Vagina (tissue), 2 donors: ENCODE data around the gene BDKRB1. TPM values are rescaled to one million over a fixed set of nuclear protein-coding genes. Genes with fewer than 3 reads are reported as not detected.

Source experiments
- DNase-seq, 2 donors: peaks; one replicate each; pipeline ENCODE4 v3.0.0-alpha.2; 2017; ENCODE audit errors: extremely low spot score in 2 of 2
- H3K27ac ChIP-seq: fragments of 200-600 bp; sonication (generic); one replicate; pipeline ENCODE4 v1.5.1; 2019
- H3K27me3 ChIP-seq: fragments of 200-600 bp; sonication (generic); one replicate; pipeline ENCODE4 v1.5.1; 2019
- H3K36me3 ChIP-seq, 2 donors: fragments of 200-600 bp; sonication (generic); one replicate each; pipeline ENCODE4 v1.5.1; 2017 to 2019
- H3K4me1 ChIP-seq: fragments of 200-600 bp; sonication (generic); one replicate; pipeline ENCODE4 v1.5.1; 2019
- H3K4me3 ChIP-seq, 2 donors: fragments of 200-600 bp; sonication (generic); 1 replicate in 1 of 2; 2 replicates in 1 of 2; pipeline ENCODE4 v1.5.1; 2016 to 2019
- H3K9me3 ChIP-seq: fragments of 200-600 bp; sonication (generic); one replicate; pipeline ENCODE4 v1.5.1; 2019
- CTCF ChIP-seq, 3 experiments: fragments of 450-650 bp in 2 of 3; fragments of 200-600 bp in 1 of 3; sonication (generic) in 1 of 3; IDR thresholded peaks; one replicate each; pipeline ENCODE4 v1.5.1; 2017 to 2019; ENCODE audit warnings: antibody characterized with exemption in 3 of 3, mild to moderate bottlenecking in 2 of 3, moderate library complexity in 2 of 3
- POLR2A ChIP-seq, 2 donors: fragments of 450-650 bp; IDR thresholded peaks; one replicate each; pipeline ENCODE4 v1.6.1; 2017; ENCODE audit warnings: antibody characterized with exemption in 2 of 2, mild to moderate bottlenecking in 2 of 2, moderate library complexity in 2 of 2
- POLR2AphosphoS5 ChIP-seq, 2 donors: sonication (generic); formaldehyde crosslinking; IDR thresholded peaks; one replicate each; pipeline ENCODE4 v1.9.0; 2017; ENCODE audit warnings: antibody characterized with exemption in 2 of 2, mild to moderate bottlenecking in 2 of 2, low read depth in 1 of 2; ENCODE audit not compliant: insufficient read depth in 1 of 2
- intact Hi-C: fragments of 100-400 bp; cut with DNase I; formaldehyde crosslinking; loops from one replicate; pipeline ENCODE4 v1.15.1; 2023
- total RNA-seq: library from RNA; depleted of rRNA; stranded (reverse); fragments of >200 nt; gene quantifications from one replicate; pipeline ENCODE4 v1.2.3, GENCODE V29; 2016

The BDKRB1 gene
- 2.5 TPM for total RNA-seq

GRCh38 chr14:96255501-96256366, at the start of gene BDKRB1:
TSS of gene BDKRB1 (plus strand) at chr14:96256210. CDS start at chr14:96263683, 7,473 bp downstream.
- no peaks in the 10 kb centered on the region for H3K27me3 ChIP-seq
- no peaks in the 10 kb centered on the region for H3K9me3 ChIP-seq
- TF ChIP-seq CTCF (IDR thresholded peaks at IDR 0.05): no peak
- peak in 1 of 2 donors; percentile 11 for TF ChIP-seq POLR2AphosphoS5 (IDR thresholded peaks at IDR 0.05; ENCODE audit: insufficient read depth in 1 of 2, low read depth in 1 of 2)
- no peak within 1 kb of the TSS for H3K4me3 ChIP-seq
- peak within 1 kb of the TSS; percentile 75 for H3K27ac ChIP-seq
- H3K4me1 ChIP-seq: peaks cover 20% of the 10 kb centered on the region
- no peaks in the 10 kb centered on the region for H3K36me3 ChIP-seq
- intact Hi-C loops: no loop called here
- no peak for DNase-seq

- peaks cover 65% of the 10 kb centered on the region for H3K4me1 ChIP-seq
Observed at GRCh38 chr14:96206461-96206860, 49.5 kb upstream of the BDKRB1 start.

GRCh38 chr14:96207686-96208085, 48.3 kb upstream of the BDKRB1 start:
- intact Hi-C loops: no loop called here
- Histone ChIP-seq H3K27ac (peak overlapping the region; percentile 95), H3K4me1 (peaks cover 68% of the 10 kb centered on the region), H3K4me3 (peak overlapping the region in 1 of 2 donors; percentile 74), H3K27me3 (no peaks in the 10 kb centered on the region), H3K36me3 (peaks cover 0 to 14% of the 10 kb centered on the region in 2 donors), H3K9me3 (no peaks in the 10 kb centered on the region)
- TF ChIP-seq POLR2A (IDR thresholded peaks at IDR 0.05) (no peak), CTCF (IDR thresholded peaks at IDR 0.05) (no peak), POLR2AphosphoS5 (IDR thresholded peaks at IDR 0.05; ENCODE audit: insufficient read depth in 1 of 2, low read depth in 1 of 2) (no peak)
- DNase-seq: no peak

More at GRCh38 chr14:96206461-96206860, 49.5 kb upstream of the BDKRB1 start:
- no peaks in the 10 kb centered on the region for H3K9me3 ChIP-seq
- H3K27ac ChIP-seq: peak overlapping the region; percentile 95
- H3K36me3 ChIP-seq: peaks cover 0 to 9% of the 10 kb centered on the region in 2 donors
- peak overlapping the region; percentile 50 to 74 for H3K4me3 ChIP-seq
- intact Hi-C loops: no loop called here
- peak in 1 of 2 donors; percentile 56 for TF ChIP-seq POLR2AphosphoS5 (IDR thresholded peaks at IDR 0.05; ENCODE audit: insufficient read depth in 1 of 2, low read depth in 1 of 2)
- TF ChIP-seq CTCF (IDR thresholded peaks at IDR 0.05): no peak
- TF ChIP-seq POLR2A (IDR thresholded peaks at IDR 0.05): no peak
- DNase-seq: no peak
- H3K27me3 ChIP-seq: no peaks in the 10 kb centered on the region

- intact Hi-C loops: no loop called here
Observed at GRCh38 chr14:96208739-96209138, 47.3 kb upstream of the BDKRB1 start.

More at GRCh38 chr14:96208739-96209138, 47.3 kb upstream of the BDKRB1 start:
- H3K9me3 ChIP-seq: no peaks in the 10 kb centered on the region
- no peak for DNase-seq
- H3K27me3 ChIP-seq: no peaks in the 10 kb centered on the region
- peaks cover 65% of the 10 kb centered on the region for H3K4me1 ChIP-seq
- peak overlapping the region; percentile 95 for H3K27ac ChIP-seq
- H3K36me3 ChIP-seq: peaks cover 0 to 14% of the 10 kb centered on the region in 2 donors
- TF ChIP-seq CTCF (IDR thresholded peaks at IDR 0.05): no peak
- TF ChIP-seq POLR2AphosphoS5 (IDR thresholded peaks at IDR 0.05; ENCODE audit: insufficient read depth in 1 of 2, low read depth in 1 of 2): no peak
- no peak for TF ChIP-seq POLR2A (IDR thresholded peaks at IDR 0.05)
- no peak overlapping the region for H3K4me3 ChIP-seq
